ENCODE data around the gene DMTF1. TPM values are rescaled to one million over a fixed set of nuclear protein-coding genes. Genes with fewer than 3 reads are reported as not detected.

The DMTF1 gene
- 72.8 and 79.7 TPM in 2 replicates for total RNA-seq (2022)
- percentile 95 among the genes with signal in this experiment for Bru-seq, nascent RNA
- percentile 89 among the genes with signal in this experiment for BruChase-seq, experiment 1, labeled RNA remaining after a 6-hour chase
- percentile 96 among the genes with signal in this experiment for BruChase-seq, experiment 2, labeled RNA remaining after a 2-hour chase
- long read RNA-seq, transcript DMTF1-201 (18 exons, 3,801 nt) = major isoform, 20 of 54 reads
- long read RNA-seq, transcript DMTF1-227 (18 exons, 3,915 nt) = minor isoform, 5 of 54 reads
- long read RNA-seq, partial matches to known transcripts = 4 of 54 reads
- long read RNA-seq, other reads (novel, unspliced or antisense) = 24 of 54 reads

- no TSS peak for BruUV-seq (replicated peaks)
- intact Hi-C loops (cut with micrococcal nuclease) = loop anchor here (2.0 to 10.0 kb wide), 4 partner anchors 66 to 192 kb away; partner anchors contain the start of genes CROT, ELAPOR2 and TMEM243
- peak; percentile 96 for DNase-seq (ENCODE audit: unreplicated experiment)
- Mint-ChIP-seq H3K9me3 (ENCODE audit: unreplicated experiment) (no peaks in the 10 kb centered on the region), H3K4me1 (ENCODE audit: insufficient read depth, unreplicated experiment) (peaks cover 18% of the 10 kb centered on the region), H3K4me3 (ENCODE audit: unreplicated experiment) (peak within 1 kb of the TSS; percentile 82), H3K27me3 (ENCODE audit: insufficient read depth, unreplicated experiment) (no peaks in the 10 kb centered on the region), H3K27ac (ENCODE audit: low read depth, unreplicated experiment) (peak within 1 kb of the TSS; percentile 98), H3K36me3 (ENCODE audit: insufficient read depth, unreplicated experiment) (peaks cover 7% of the 10 kb centered on the region)
- POLR2A ChIA-PET = interaction anchor here (0.6 to 8.5 kb wide), 27 partner anchors 9 to 724 kb away, joined by 3 to 154 read pairs (median 4); partner anchors contain the start of genes CROT, DBF4, ELAPOR2 and SLC25A40
- CTCF ChIA-PET = interaction anchor here (0.6 to 7.9 kb wide), 13 partner anchors 10 to 265 kb away, joined by 3 to 129 read pairs (median 5); partner anchors contain the start of gene TMEM243
- TF ChIP-seq CTCF (IDR thresholded peaks at IDR 0.05; ENCODE audit: unreplicated experiment) = no peak
These were observed at the start of gene DMTF1 for GRCh38 chr7:87152112-87152896. Gene DMTF1 (plus strand): TSS chr7:87152453. CDS start chr7:87164942, 12,489 bp downstream.

GRCh38 chr7:87105401-87105800 is 46.9 kb upstream of the DMTF1 start:
- H3K36me3 Mint-ChIP-seq (ENCODE audit: insufficient read depth, unreplicated experiment) = no peaks in the 10 kb centered on the region
- ChIA-PET POLR2A (no interaction called here), CTCF (no interaction called here)
- H3K27ac Mint-ChIP-seq (ENCODE audit: low read depth, unreplicated experiment) = no peak overlapping the region
- no TSS peak for BruUV-seq (replicated peaks)
- peaks cover 11% of the 10 kb centered on the region for H3K9me3 Mint-ChIP-seq (ENCODE audit: unreplicated experiment)
- H3K4me3 Mint-ChIP-seq (ENCODE audit: unreplicated experiment) = no peak overlapping the region
- intact Hi-C loops (cut with micrococcal nuclease) = no loop called here
- H3K4me1 Mint-ChIP-seq (ENCODE audit: insufficient read depth, unreplicated experiment) = no peaks in the 10 kb centered on the region
- no peak for TF ChIP-seq CTCF (IDR thresholded peaks at IDR 0.05; ENCODE audit: unreplicated experiment)
- no peak for DNase-seq (ENCODE audit: unreplicated experiment)
- peaks cover 37% of the 10 kb centered on the region for H3K27me3 Mint-ChIP-seq (ENCODE audit: insufficient read depth, unreplicated experiment)

GRCh38 chr7:87106974-87107612 is 45.2 kb upstream of the DMTF1 start:
- Mint-ChIP-seq H3K4me1 (ENCODE audit: insufficient read depth, unreplicated experiment) (no peaks in the 10 kb centered on the region), H3K27me3 (ENCODE audit: insufficient read depth, unreplicated experiment) (peaks cover 37% of the 10 kb centered on the region), H3K27ac (ENCODE audit: low read depth, unreplicated experiment) (no peak overlapping the region), H3K4me3 (ENCODE audit: unreplicated experiment) (no peak overlapping the region), H3K36me3 (ENCODE audit: insufficient read depth, unreplicated experiment) (no peaks in the 10 kb centered on the region), H3K9me3 (ENCODE audit: unreplicated experiment) (peaks cover 11% of the 10 kb centered on the region)
- TF ChIP-seq CTCF (IDR thresholded peaks at IDR 0.05; ENCODE audit: unreplicated experiment) = no peak
- CTCF ChIA-PET = interaction anchor here (1.0 to 1.3 kb wide), 2 partner anchors 43 to 45 kb away, joined by 3 to 5 read pairs; no protein-coding TSS in a partner anchor
- DNase-seq (ENCODE audit: unreplicated experiment) = no peak
- intact Hi-C loops (cut with micrococcal nuclease) = no loop called here
- POLR2A ChIA-PET = interaction anchor here (0.8 kb wide), 1 partner anchor 19 kb away, joined by 3 read pairs; no protein-coding TSS in a partner anchor
- no TSS peak for BruUV-seq (replicated peaks)
